UCSD-AML1 (cell line): Measurements from ENCODE around the gene DLGAP1.
"Not testable (repeated sequence)": the region's sequence is repeated elsewhere in the genome, so short reads cannot be mapped to it uniquely, and the experiment has no call there.

Experiments
- DNase-seq: peaks from one replicate; lab custom pipeline; 2025; ENCODE audit not compliant: unreplicated experiment; lab: John Stamatoyannopoulos, UW

The DLGAP1 gene

GRCh38 chr18:4391859-4392258 is 63.2 kb downstream of the DLGAP1 start:
- DNase-seq, result no peak

GRCh38 chr18:4385876-4386275 is 69.2 kb downstream of the DLGAP1 start:
- no peak for DNase-seq

- DNase-seq, result no peak
Measured at GRCh38 chr18:4384932-4385331, 70.2 kb downstream of the DLGAP1 start.

GRCh38 chr18:4374564-4374963 is 80.5 kb downstream of the DLGAP1 start:
- no peak for DNase-seq

- DNase-seq, result no peak
Measured at GRCh38 chr18:4369705-4370104, 85.4 kb downstream of the DLGAP1 start.

GRCh38 chr18:4360221-4360715 is 94.8 kb downstream of the DLGAP1 start:
- DNase-seq, result no peak

- no peak for DNase-seq
Measured at GRCh38 chr18:4358618-4359017, 96.5 kb downstream of the DLGAP1 start.

GRCh38 chr18:4357579-4357978 is 97.5 kb downstream of the DLGAP1 start:
- DNase-seq, result no peak

GRCh38 chr18:4356929-4357328 is 98.2 kb downstream of the DLGAP1 start:
- no peak for DNase-seq

- DNase-seq, result no peak
Measured at GRCh38 chr18:4353853-4354418, 101.2 kb downstream of the DLGAP1 start.

- no peak for DNase-seq
Measured at GRCh38 chr18:4352746-4353551, 102.2 kb downstream of the DLGAP1 start.

- no peak for DNase-seq
Measured at GRCh38 chr18:4351005-4351404, 104.1 kb downstream of the DLGAP1 start.

GRCh38 chr18:4335386-4335785 is 119.7 kb downstream of the DLGAP1 start:
- no peak for DNase-seq

- no peak for DNase-seq
Measured at GRCh38 chr18:4333043-4333442, 122.1 kb downstream of the DLGAP1 start.

- no peak for DNase-seq
Measured at GRCh38 chr18:4319738-4320677, 135.1 kb downstream of the DLGAP1 start.

- no peak for DNase-seq
Measured at GRCh38 chr18:4318311-4318710, 136.8 kb downstream of the DLGAP1 start.

- DNase-seq, result not testable (repeated sequence)
Measured at GRCh38 chr18:4311945-4312344, 143.2 kb downstream of the DLGAP1 start.

GRCh38 chr18:4311136-4311535 is 144.0 kb downstream of the DLGAP1 start:
- no peak for DNase-seq

GRCh38 chr18:4309227-4309626 is 145.9 kb downstream of the DLGAP1 start:
- no peak for DNase-seq

GRCh38 chr18:4308576-4308975 is 146.5 kb downstream of the DLGAP1 start:
- DNase-seq, result no peak

- no peak for DNase-seq
Measured at GRCh38 chr18:4299395-4299794, 155.7 kb downstream of the DLGAP1 start.
